HG03521 (cell line): ENCODE data around the gene POU6F1.
A peak's percentile ranks its signal among the peaks of the same experiment; 100 is the strongest.

Source experiments
- ATAC-seq: cut with Tn5 transposase; IDR thresholded peaks from one replicate; pipeline ENCODE4 v1.9.1; 2021; ENCODE audit warnings: mild to moderate bottlenecking, moderate library complexity; ENCODE audit not compliant: unreplicated experiment

POU6F1 gene

GRCh38 chr12:51198568-51199365 is 19.1 kb downstream of the POU6F1 start:
- no peak for ATAC-seq

GRCh38 chr12:51197736-51198567 is 19.9 kb downstream of the POU6F1 start:
- no peak for ATAC-seq

GRCh38 chr12:51196547-51196946 is 21.3 kb downstream of the POU6F1 start:
- no peak for ATAC-seq

GRCh38 chr12:51195841-51196240 is 22.0 kb downstream of the POU6F1 start:
- no peak for ATAC-seq

GRCh38 chr12:51192284-51192671 is 25.6 kb downstream of the POU6F1 start:
- no peak for ATAC-seq

GRCh38 chr12:51191516-51192283 is 26.2 kb downstream of the POU6F1 start:
- ATAC-seq: no peak

- ATAC-seq: no peak
Observed at GRCh38 chr12:51190820-51191219, 27.0 kb downstream of the POU6F1 start.

GRCh38 chr12:51189790-51190355 is 28.0 kb downstream of the POU6F1 start:
- no peak for ATAC-seq

GRCh38 chr12:51188359-51189051 is 29.4 kb downstream of the POU6F1 start:
- no peak for ATAC-seq

- no peak for ATAC-seq
Observed at GRCh38 chr12:51187370-51187987, 30.4 kb downstream of the POU6F1 start.

- ATAC-seq: no peak
Observed at GRCh38 chr12:51186465-51187085, 31.3 kb downstream of the POU6F1 start.

- no peak for ATAC-seq
Observed at GRCh38 chr12:51185171-51185717, 32.6 kb downstream of the POU6F1 start.

- no peak for ATAC-seq
Observed at GRCh38 chr12:51183816-51184215, 34.0 kb downstream of the POU6F1 start.

- no peak for ATAC-seq
Observed at GRCh38 chr12:51183349-51183748, 34.5 kb downstream of the POU6F1 start.

- no peak for ATAC-seq
Observed at GRCh38 chr12:51181558-51181957, 36.3 kb downstream of the POU6F1 start.

GRCh38 chr12:51177897-51178296 is 40.0 kb downstream of the POU6F1 start:
- no peak for ATAC-seq

GRCh38 chr12:51174501-51174900 is 43.4 kb downstream of the POU6F1 start:
- ATAC-seq: no peak

GRCh38 chr12:51172515-51173431 is 45.1 kb downstream of the POU6F1 start, which contains the start of gene TFCP2:
Gene TFCP2, minus strand, starts transcription at chr12:51173135. Its CDS starts 713 bp downstream, at chr12:51172422.
- peak; percentile 96 for ATAC-seq
